ENCODE results near the gene STT3B. TPM values are rescaled to one million over a fixed set of nuclear protein-coding genes. Genes with fewer than 3 reads are reported as not detected.
"Not testable (repeated sequence)": the region's sequence is repeated elsewhere in the genome, so short reads cannot be mapped to it uniquely, and the experiment has no call there.

Gene STT3B
- total RNA-seq, 1 donor from 2014 or later, result 180 TPM

DNA sequence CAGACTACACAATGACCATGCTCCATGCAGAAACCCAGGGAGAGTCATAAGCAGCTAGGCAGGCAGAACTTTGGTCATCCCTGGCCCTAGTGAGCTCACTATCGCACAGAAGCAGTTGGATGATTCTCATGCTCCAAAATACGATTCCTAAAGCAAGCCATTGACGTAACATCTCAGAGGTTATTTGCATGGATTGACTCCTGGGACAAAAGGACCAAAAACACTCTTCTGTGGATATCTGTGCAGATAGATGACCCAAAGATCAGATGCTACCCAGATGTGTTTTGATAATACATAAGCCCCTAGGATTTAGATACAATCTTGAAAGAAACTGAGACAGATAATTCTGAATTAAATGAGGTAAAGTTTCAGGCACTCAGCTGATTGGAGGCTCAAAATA, 33.4 kb upstream of the STT3B start:
- no peak for DNase-seq (ENCODE audit: extremely low spot score, unreplicated experiment)
- TF ChIP-seq, protein P1, sequence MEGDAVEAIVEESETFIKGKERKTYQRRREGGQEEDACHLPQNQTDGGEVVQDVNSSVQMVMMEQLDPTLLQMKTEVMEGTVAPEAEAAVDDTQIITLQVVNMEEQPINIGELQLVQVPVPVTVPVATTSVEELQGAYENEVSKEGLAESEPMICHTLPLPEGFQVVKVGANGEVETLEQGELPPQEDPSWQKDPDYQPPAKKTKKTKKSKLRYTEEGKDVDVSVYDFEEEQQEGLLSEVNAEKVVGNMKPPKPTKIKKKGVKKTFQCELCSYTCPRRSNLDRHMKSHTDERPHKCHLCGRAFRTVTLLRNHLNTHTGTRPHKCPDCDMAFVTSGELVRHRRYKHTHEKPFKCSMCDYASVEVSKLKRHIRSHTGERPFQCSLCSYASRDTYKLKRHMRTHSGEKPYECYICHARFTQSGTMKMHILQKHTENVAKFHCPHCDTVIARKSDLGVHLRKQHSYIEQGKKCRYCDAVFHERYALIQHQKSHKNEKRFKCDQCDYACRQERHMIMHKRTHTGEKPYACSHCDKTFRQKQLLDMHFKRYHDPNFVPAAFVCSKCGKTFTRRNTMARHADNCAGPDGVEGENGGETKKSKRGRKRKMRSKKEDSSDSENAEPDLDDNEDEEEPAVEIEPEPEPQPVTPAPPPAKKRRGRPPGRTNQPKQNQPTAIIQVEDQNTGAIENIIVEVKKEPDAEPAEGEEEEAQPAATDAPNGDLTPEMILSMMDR (conservative IDR thresholded peaks at IDR 0.05), result no peak
- Mint-ChIP-seq H3K4me1 (ENCODE audit: unreplicated experiment) (no peaks in the 10 kb centered on the region), H3K27me3 (no peaks in the 10 kb centered on the region), H3K27ac (no peak overlapping the region), H3K36me3 (no peaks in the 10 kb centered on the region), H3K9me3 (peaks cover 7% of the 10 kb centered on the region), H3K4me3 (no peak overlapping the region)

DNA sequence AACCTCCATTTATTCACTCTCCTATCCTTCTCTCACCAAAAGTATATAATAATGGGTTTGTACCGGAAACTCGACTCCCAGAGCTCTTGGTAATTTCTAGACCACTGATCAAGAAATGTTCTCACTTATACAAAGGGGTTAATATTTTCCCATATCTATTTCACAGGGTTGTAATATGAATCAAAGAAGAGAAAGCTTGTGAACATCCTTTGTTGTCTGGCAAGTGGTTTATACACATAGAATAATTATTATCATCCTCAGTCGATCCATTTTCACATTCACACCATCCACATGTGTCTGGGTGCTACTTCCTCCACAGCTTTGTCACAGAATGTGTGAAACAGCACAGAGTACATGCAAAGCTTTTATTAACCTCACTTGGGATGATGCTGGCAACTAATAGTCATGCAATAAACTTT, 29.9 kb upstream of the STT3B start:
- no peaks in the 10 kb centered on the region for H3K27me3 Mint-ChIP-seq

DNA sequence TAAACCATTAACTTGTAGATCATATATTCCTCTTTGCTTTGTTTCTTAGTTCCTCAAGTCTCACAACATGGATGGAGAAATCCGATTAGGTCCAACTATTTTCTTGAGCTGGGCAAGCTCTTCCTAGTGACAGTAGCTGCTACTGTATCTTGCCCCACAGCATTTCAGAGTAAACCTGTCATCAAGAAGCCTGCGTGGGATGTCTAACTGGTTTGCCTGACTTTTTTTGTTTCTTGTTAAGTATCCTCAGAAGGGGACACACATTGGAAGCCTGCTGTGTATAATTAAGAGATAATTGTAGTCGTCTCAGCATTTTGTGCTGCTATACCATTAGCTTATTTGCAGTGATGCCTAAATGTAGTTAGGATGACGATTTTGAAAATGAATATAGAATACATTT, 29.3 kb upstream of the STT3B start:
- no peaks in the 10 kb centered on the region for H3K4me1 Mint-ChIP-seq (ENCODE audit: unreplicated experiment)
- TF ChIP-seq, protein P1 (conservative IDR thresholded peaks at IDR 0.05), result no peak

More for the DNA sequence above, 29.9 kb upstream of the STT3B start:
- H3K4me3 Mint-ChIP-seq, result no peak overlapping the region
- peaks cover 7% of the 10 kb centered on the region for H3K9me3 Mint-ChIP-seq
- no peak for DNase-seq (ENCODE audit: extremely low spot score, unreplicated experiment)
- no peak overlapping the region for H3K27ac Mint-ChIP-seq
- H3K36me3 Mint-ChIP-seq, result no peaks in the 10 kb centered on the region
- H3K4me1 Mint-ChIP-seq (ENCODE audit: unreplicated experiment), result no peaks in the 10 kb centered on the region
- TF ChIP-seq, protein P1 (conservative IDR thresholded peaks at IDR 0.05), result no peak

DNA sequence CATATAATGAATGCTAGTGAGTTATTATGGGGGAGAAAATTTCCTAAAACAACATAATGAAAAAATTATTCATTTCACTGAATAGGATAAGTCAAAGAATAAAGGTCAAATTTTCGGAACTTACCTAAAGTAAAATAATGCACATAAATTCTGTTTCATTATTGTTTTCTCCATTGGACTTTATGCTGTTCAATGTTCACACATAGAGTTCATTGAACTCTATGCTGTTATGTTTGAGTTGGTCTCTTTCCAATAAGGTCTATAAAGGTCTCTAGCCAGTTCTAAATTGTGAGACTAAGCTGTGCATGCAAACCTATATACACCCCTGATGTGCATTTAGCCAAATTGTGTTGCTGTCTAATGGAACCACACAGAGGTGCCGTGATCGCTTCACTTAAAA, 28.5 kb upstream of the STT3B start:
- H3K27ac Mint-ChIP-seq, result no peak overlapping the region
- H3K36me3 Mint-ChIP-seq, result no peaks in the 10 kb centered on the region
- H3K9me3 Mint-ChIP-seq, result no peaks in the 10 kb centered on the region
- no peak for DNase-seq (ENCODE audit: extremely low spot score, unreplicated experiment)
- H3K4me1 Mint-ChIP-seq (ENCODE audit: unreplicated experiment), result no peaks in the 10 kb centered on the region
- no peak overlapping the region for H3K4me3 Mint-ChIP-seq
- H3K27me3 Mint-ChIP-seq, result no peaks in the 10 kb centered on the region
- TF ChIP-seq, protein P1 (conservative IDR thresholded peaks at IDR 0.05), result no peak

More for the DNA sequence above, 29.3 kb upstream of the STT3B start:
- no peak for DNase-seq (ENCODE audit: extremely low spot score, unreplicated experiment)
- peak overlapping the region; percentile 28 for H3K27ac Mint-ChIP-seq
- H3K4me3 Mint-ChIP-seq, result no peak overlapping the region
- H3K27me3 Mint-ChIP-seq, result no peaks in the 10 kb centered on the region
- no peaks in the 10 kb centered on the region for H3K36me3 Mint-ChIP-seq
- H3K9me3 Mint-ChIP-seq, result peaks cover 7% of the 10 kb centered on the region

DNA sequence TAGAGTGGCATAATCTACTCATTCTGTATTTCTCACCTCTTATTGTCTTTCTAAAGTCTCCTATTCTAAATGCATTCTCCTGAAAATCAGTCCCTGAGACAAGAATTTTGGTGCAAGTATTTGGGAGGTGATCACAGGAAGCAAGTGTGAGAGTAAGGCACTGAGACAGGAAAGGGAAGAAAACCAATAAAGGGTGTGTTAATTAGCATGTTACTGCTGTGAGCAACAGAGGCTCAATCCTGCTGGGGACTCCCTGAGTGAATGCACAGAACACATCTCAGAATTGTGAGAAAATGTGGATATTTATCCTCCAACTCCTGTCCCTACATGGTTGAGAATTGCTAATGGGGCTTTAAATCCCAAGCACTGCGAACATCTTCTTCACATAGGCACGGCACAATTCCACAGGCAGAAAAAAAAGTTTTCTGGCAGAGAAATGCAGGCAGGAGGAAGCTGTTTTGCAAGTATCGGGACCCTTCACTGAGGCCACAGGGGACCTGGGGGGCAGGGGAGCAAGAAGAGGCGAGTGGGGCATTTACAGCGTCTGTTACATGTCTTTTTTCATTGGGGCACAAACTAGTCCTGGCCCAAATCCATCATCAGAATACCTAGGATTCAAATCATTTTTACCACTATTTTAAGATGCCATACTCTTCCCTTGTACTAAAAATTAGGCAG, 27.2 kb upstream of the STT3B start:
- no peaks in the 10 kb centered on the region for H3K9me3 Mint-ChIP-seq
- H3K27me3 Mint-ChIP-seq, result no peaks in the 10 kb centered on the region
- no peak overlapping the region for H3K4me3 Mint-ChIP-seq
- TF ChIP-seq, protein P1 (conservative IDR thresholded peaks at IDR 0.05), result no peak
- no peak for DNase-seq (ENCODE audit: extremely low spot score, unreplicated experiment)
- H3K27ac Mint-ChIP-seq, result no peak overlapping the region
- H3K4me1 Mint-ChIP-seq (ENCODE audit: unreplicated experiment), result no peaks in the 10 kb centered on the region
- no peaks in the 10 kb centered on the region for H3K36me3 Mint-ChIP-seq

DNA sequence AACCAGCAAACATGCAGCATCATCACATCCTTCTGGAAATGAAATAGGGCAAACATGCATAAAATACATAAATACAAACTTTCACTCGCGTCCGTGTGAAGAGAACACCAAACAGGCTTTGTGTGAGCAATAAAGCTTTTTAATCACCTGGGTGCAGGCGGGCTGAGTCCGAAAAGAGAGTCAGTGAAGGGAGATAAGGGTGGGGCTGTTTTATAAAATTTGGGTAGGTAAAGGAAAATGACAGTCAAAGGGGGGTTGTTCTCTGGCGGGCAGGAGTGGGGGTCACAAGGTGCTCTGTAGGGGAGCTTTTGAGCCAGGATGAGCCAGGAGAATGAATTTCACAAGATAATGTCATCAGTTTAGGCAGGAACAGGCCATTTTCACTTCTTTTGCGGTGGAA, 26.2 kb upstream of the STT3B start:
- not testable (repeated sequence) for H3K27ac Mint-ChIP-seq; H3K4me3 Mint-ChIP-seq; H3K4me1 Mint-ChIP-seq (ENCODE audit: unreplicated experiment); H3K9me3 Mint-ChIP-seq; H3K36me3 Mint-ChIP-seq; H3K27me3 Mint-ChIP-seq; DNase-seq (ENCODE audit: extremely low spot score, unreplicated experiment)
